CD1c-positive myeloid dendritic cell (primary cell): ENCODE measurements around the gene ASB4.
"Not testable (repeated sequence)": the region's sequence is repeated elsewhere in the genome, so short reads cannot be mapped to it uniquely, and the experiment has no call there.

Source experiments
- DNase-seq: peaks from one replicate; pipeline ENCODE4 v3.0.0-alpha.2; 2016; ENCODE audit errors: extremely low spot score

Gene ASB4

GRCh38 chr7:95485391-95486123 is at the start of gene ASB4:
Gene ASB4, plus strand, starts transcription at chr7:95485943. Its CDS starts 29 bp downstream, at chr7:95485972.
- no peak for DNase-seq

- peak; percentile 5 for DNase-seq
Observed at GRCh38 chr7:95436407-95436806, 49.3 kb upstream of the ASB4 start.

GRCh38 chr7:95440394-95441038 is 45.2 kb upstream of the ASB4 start:
- no peak for DNase-seq

- no peak for DNase-seq
Observed at GRCh38 chr7:95441042-95441823, 44.5 kb upstream of the ASB4 start.

GRCh38 chr7:95444796-95445195 is 40.9 kb upstream of the ASB4 start:
- no peak for DNase-seq

- DNase-seq = no peak
Observed at GRCh38 chr7:95446618-95447017, 39.1 kb upstream of the ASB4 start.

GRCh38 chr7:95454438-95455045 is 31.2 kb upstream of the ASB4 start:
- no peak for DNase-seq

GRCh38 chr7:95457947-95458346 is 27.8 kb upstream of the ASB4 start:
- DNase-seq = no peak

- DNase-seq = not testable (repeated sequence)
Observed at GRCh38 chr7:95460653-95461052, 25.1 kb upstream of the ASB4 start.

GRCh38 chr7:95467912-95468607 is 17.7 kb upstream of the ASB4 start:
- DNase-seq = no peak

- DNase-seq = no peak
Observed at GRCh38 chr7:95469187-95469586, 16.6 kb upstream of the ASB4 start.

GRCh38 chr7:95469848-95470247 is 15.9 kb upstream of the ASB4 start:
- no peak for DNase-seq

- peak; percentile 66 for DNase-seq
Observed at GRCh38 chr7:95470452-95470851, 15.3 kb upstream of the ASB4 start.

GRCh38 chr7:95471071-95471470 is 14.7 kb upstream of the ASB4 start:
- DNase-seq = peak; percentile 6

GRCh38 chr7:95472581-95473161 is 13.1 kb upstream of the ASB4 start:
- no peak for DNase-seq

- DNase-seq = no peak
Observed at GRCh38 chr7:95473276-95473985, 12.3 kb upstream of the ASB4 start.

GRCh38 chr7:95476072-95476847 is 9.5 kb upstream of the ASB4 start:
- DNase-seq = no peak

- DNase-seq = peak; percentile 73
Observed at GRCh38 chr7:95476904-95477594, 8.7 kb upstream of the ASB4 start.
